GM12873 (cell line): ENCODE data around the gene P2RY6.

Experiments used
- CTCF ChIP-seq: IDR thresholded peaks from 2 replicates; pipeline ENCODE4 v1.5.1; 2012; ENCODE audit warnings: low read depth, mild to moderate bottlenecking, moderate library complexity, low read length, control low read depth; ENCODE audit not compliant: insufficient read depth; ENCODE audit errors: missing control alignments

Gene P2RY6

GRCh38 chr11:73281796-73282660 lies 9.9 kb downstream of the P2RY6 start:
- no peak for TF ChIP-seq CTCF

GRCh38 chr11:73283276-73284000 lies 11.3 kb downstream of the P2RY6 start:
- no peak for TF ChIP-seq CTCF

GRCh38 chr11:73284106-73284505 lies 12.0 kb downstream of the P2RY6 start:
- TF ChIP-seq CTCF: no peak

DNA sequence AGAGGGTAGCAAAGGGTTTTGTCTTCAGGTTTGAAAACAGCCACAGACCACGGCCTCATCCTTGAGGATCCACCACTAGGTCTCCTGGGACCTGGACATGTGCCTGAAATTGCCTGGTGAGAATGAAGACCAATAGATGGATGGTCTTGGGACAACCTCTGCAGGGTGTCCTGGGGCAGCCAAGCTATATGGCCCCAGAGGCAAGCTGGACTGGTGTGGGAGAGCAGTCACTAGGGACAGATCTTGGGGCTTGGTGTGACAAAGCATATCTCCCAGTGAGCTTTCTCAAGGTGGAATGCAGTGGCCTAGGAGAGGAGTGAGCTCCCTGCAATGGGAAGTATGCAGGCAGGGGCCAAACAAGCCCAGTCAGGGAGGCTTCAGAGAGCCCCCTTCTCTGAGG lies 13.6 kb downstream of the P2RY6 start:
- TF ChIP-seq CTCF: no peak

GRCh38 chr11:73286240-73286810 lies 14.2 kb downstream of the P2RY6 start:
- no peak for TF ChIP-seq CTCF

- TF ChIP-seq CTCF: no peak
Measured at GRCh38 chr11:73287400-73288101, 15.4 kb downstream of the P2RY6 start.
